Trophoblast cell (in vitro differentiated cells and primary cell): ENCODE data around the gene VHLL.

ENCODE experiments used
- DNase-seq, 2 donors: peaks; one replicate each; pipeline ENCODE4 v3.0.0-alpha.2; 2016
- H2AFZ ChIP-seq: 2 replicates; pipeline ENCODE4 v1.6.1; 2013; ENCODE audit warnings: low read length, moderate library complexity, mild to moderate bottlenecking; ENCODE audit not compliant: insufficient read depth, poor library complexity
- H2AK5ac ChIP-seq: 2 replicates; pipeline ENCODE4 v1.6.1; 2013; ENCODE audit warnings: mild to moderate bottlenecking, low read length
- H2BK120ac ChIP-seq: 2 replicates; pipeline ENCODE4 v1.6.1; 2013; ENCODE audit warnings: low read length, mild to moderate bottlenecking, moderate library complexity; ENCODE audit not compliant: insufficient read depth, poor library complexity
- H2BK12ac ChIP-seq: 2 replicates; pipeline ENCODE4 v1.6.1; 2013; ENCODE audit warnings: mild to moderate bottlenecking, low read length, moderate library complexity
- H2BK5ac ChIP-seq: 2 replicates; pipeline ENCODE4 v1.6.1; 2013; ENCODE audit warnings: low read length, low read depth, moderate library complexity, mild to moderate bottlenecking; ENCODE audit not compliant: poor library complexity
- H3K14ac ChIP-seq: 2 replicates; pipeline ENCODE4 v1.6.1; 2013; ENCODE audit warnings: mild to moderate bottlenecking, low read length
- H3K18ac ChIP-seq: 2 replicates; pipeline ENCODE4 v1.6.1; 2013; ENCODE audit warnings: mild to moderate bottlenecking, low read length
- H3K23ac ChIP-seq: 2 replicates; pipeline ENCODE4 v1.6.1; 2013; ENCODE audit warnings: low read length
- H3K27ac ChIP-seq: 2 replicates; pipeline ENCODE4 v1.5.1; 2013; ENCODE audit warnings: low read depth, mild to moderate bottlenecking, inconsistent platforms, low read length, moderate library complexity
- H3K27me3 ChIP-seq: 2 replicates; pipeline ENCODE4 v1.6.1; 2013; ENCODE audit warnings: inconsistent platforms, mild to moderate bottlenecking, low read length, moderate library complexity; ENCODE audit not compliant: insufficient read depth
- H3K36me3 ChIP-seq, 2 experiments: 1 replicate in 1 of 2; 2 replicates in 1 of 2; pipeline ENCODE4 v1.6.1; 2013; ENCODE audit warnings: low read length in 2 of 2, mild to moderate bottlenecking in 2 of 2, moderate library complexity in 1 of 2; ENCODE audit not compliant: insufficient read depth in 2 of 2, control insufficient read depth in 1 of 2
- H3K4ac ChIP-seq: 2 replicates; pipeline ENCODE4 v1.6.1; 2013; ENCODE audit warnings: low read depth, mild to moderate bottlenecking, low read length, moderate library complexity
- H3K4me1 ChIP-seq, 2 experiments: 1 replicate in 1 of 2; 2 replicates in 1 of 2; pipeline ENCODE4 v1.6.1; 2013; ENCODE audit warnings: low read length in 2 of 2, mild to moderate bottlenecking in 2 of 2, moderate library complexity in 1 of 2; ENCODE audit not compliant: insufficient read depth in 2 of 2, control insufficient read depth in 1 of 2
- H3K4me2 ChIP-seq: 2 replicates; pipeline ENCODE4 v1.6.1; 2013; ENCODE audit warnings: inconsistent platforms, mild to moderate bottlenecking, low read length, moderate library complexity
- H3K4me3 ChIP-seq: 2 replicates; pipeline ENCODE4 v1.5.1; 2013; ENCODE audit warnings: mild to moderate bottlenecking, low read depth, low read length, inconsistent platforms
- H3K79me1 ChIP-seq: one replicate; pipeline ENCODE4 v1.6.1; 2013; ENCODE audit warnings: low read length
- H3K79me2 ChIP-seq: 2 replicates; pipeline ENCODE4 v1.6.1; 2013; ENCODE audit warnings: low read length, mild to moderate bottlenecking; ENCODE audit not compliant: control insufficient read depth, insufficient read depth, poor library complexity
- H3K9ac ChIP-seq: 2 replicates; pipeline ENCODE4 v1.6.1; 2013; ENCODE audit warnings: mild to moderate bottlenecking, low read length
- H3K9me3 ChIP-seq: 2 replicates; pipeline ENCODE4 v1.6.1; 2013; ENCODE audit warnings: low read depth, mild to moderate bottlenecking, control low read depth, inconsistent platforms, low read length; ENCODE audit not compliant: insufficient read depth
- H4K12ac ChIP-seq: 2 replicates; pipeline ENCODE4 v1.6.1; 2013; ENCODE audit warnings: low read depth, mild to moderate bottlenecking, low read length, moderate library complexity
- H4K8ac ChIP-seq: 2 replicates; pipeline ENCODE4 v1.6.1; 2013; ENCODE audit warnings: low read depth, mild to moderate bottlenecking, low read length, moderate library complexity
- H4K91ac ChIP-seq: one replicate; pipeline ENCODE4 v1.6.1; 2013; ENCODE audit warnings: low read depth, mild to moderate bottlenecking, low read length, moderate library complexity
- WGBS: extraction: QIAGEN DNeasy Blood & Tissue Kit; methylation state at CpG from one replicate; pipeline ENCODE4 v1.1.7; 2013; ENCODE audit warnings: missing lambda C conversion rate; ENCODE audit not compliant: insufficient read length, insufficient coverage; ENCODE audit errors: extremely low coverage; 5-methylcytosine and 5-hydroxymethylcytosine counted together

The VHLL gene

DNA sequence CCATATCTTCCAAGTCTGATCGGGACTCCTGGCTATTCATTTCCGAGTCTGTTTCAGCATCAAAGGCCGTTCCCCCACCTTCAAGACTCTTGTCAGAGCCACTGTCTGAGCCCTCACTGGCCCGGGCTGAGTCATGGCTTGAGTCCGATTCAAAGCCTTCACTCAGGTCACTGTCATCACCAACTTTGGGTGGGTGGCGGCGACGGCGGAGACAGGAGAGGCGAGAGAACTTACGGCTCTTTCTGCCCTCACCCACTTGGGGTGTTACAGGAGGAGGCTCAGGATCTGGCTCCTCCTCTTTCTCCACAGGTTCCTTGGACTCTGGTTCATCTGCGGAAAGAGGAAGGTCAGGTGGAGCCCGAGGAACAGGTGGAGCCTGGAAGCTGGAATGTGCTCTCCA lies 33.1 kb downstream of the VHLL start:
- Histone ChIP-seq H2BK12ac (no peak overlapping the region), H3K4ac (no peak overlapping the region), H3K4me2 (no peak overlapping the region), H3K79me2 (no peaks in the 10 kb centered on the region), H3K27me3 (no peaks in the 10 kb centered on the region), H2BK5ac (no peak overlapping the region), H3K9me3 (no peaks in the 10 kb centered on the region), H4K12ac (no peak overlapping the region), H4K91ac (no peak overlapping the region), H2AK5ac (no peak overlapping the region), H3K79me1 (no peaks in the 10 kb centered on the region), H3K4me3 (no peak overlapping the region), H2BK120ac (no peak overlapping the region), H3K4me1 (no peaks in the 10 kb centered on the region), H3K14ac (no peak overlapping the region), H3K27ac (no peak overlapping the region), H3K18ac (no peak overlapping the region), H2AFZ (no peak overlapping the region), H3K23ac (no peak overlapping the region), H3K36me3 (peaks cover 68 to 76% of the 10 kb centered on the region in 2 experiments), H4K8ac (no peak overlapping the region), H3K9ac (no peak overlapping the region)
- no CpG with 5 or more reads among the region's 13 CpGs for WGBS
- no peak for DNase-seq

DNA sequence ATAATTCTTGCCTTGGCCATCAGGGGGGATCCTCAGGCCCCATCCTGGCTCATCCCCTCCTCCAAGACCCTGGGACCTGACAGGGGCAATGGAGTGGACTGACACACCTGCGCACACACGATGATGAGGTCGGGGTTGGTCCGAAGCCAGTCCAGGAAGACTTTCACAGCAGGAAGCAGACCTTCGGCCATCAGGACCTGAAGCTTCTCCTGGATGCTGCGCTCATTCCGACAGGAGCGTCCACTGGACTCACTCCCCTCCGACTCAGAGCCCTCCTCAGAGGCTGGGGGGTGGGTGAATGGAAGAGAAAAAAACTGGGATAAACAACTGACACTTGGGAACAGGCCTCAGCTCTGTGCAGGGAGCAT lies 35.8 kb downstream of the VHLL start:
- Histone ChIP-seq H3K9ac (no peak overlapping the region), H3K79me2 (no peaks in the 10 kb centered on the region), H3K79me1 (no peaks in the 10 kb centered on the region), H3K4me2 (no peak overlapping the region), H2BK12ac (no peak overlapping the region), H4K91ac (no peak overlapping the region), H2AK5ac (no peak overlapping the region), H3K4me1 (no peaks in the 10 kb centered on the region), H4K12ac (no peak overlapping the region), H3K18ac (no peak overlapping the region), H3K27ac (no peak overlapping the region), H3K36me3 (peaks cover 84 to 90% of the 10 kb centered on the region in 2 experiments), H3K4me3 (no peak overlapping the region), H3K27me3 (no peaks in the 10 kb centered on the region), H2BK120ac (no peak overlapping the region), H2BK5ac (no peak overlapping the region), H3K4ac (no peak overlapping the region), H2AFZ (no peak overlapping the region), H4K8ac (no peak overlapping the region), H3K23ac (no peak overlapping the region), H3K9me3 (no peaks in the 10 kb centered on the region), H3K14ac (no peak overlapping the region)
- DNase-seq, result no peak
- WGBS, result no CpG with 5 or more reads among the region's 9 CpGs

DNA sequence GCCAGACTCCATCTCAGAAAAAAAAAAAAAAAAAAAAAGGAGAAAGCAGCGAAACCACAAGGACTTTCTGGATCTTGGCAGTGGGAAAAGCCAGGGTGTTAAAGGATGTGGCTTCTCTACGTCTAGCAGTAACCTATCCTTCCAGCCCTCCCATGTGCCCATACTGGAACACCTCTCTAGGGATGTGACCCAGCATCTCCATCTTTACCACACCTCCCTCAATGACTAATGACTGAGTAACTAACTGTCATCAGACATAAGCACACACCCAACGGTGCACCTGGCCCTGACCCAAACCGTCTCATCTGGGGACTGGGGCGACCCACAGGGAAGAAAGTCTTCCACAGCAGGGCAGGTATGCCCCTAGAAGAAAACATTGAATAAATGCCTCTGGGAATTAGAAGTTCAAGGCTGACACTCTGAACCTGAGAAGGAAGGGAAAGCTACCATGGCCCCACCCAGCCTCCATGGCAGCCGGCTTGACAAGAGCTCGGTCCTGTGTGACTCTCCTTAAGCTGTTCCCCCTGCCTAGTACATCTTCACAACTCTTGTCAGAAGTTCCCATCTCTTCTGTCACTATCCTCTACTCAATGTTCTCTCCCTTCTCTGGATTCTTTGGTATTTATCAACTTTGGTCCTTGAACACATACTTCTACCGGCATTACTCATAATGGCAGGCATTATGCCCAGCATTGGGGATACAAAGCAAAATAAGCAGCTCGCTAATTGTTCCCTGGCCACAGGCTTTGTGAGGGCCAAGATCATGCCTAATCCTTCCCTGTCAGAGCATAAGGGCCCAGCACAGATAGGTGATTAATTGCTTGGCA lies 36.4 kb downstream of the VHLL start:
- H3K18ac ChIP-seq, result no peak overlapping the region
- no CpG with 5 or more reads among the region's 9 CpGs for WGBS

DNA sequence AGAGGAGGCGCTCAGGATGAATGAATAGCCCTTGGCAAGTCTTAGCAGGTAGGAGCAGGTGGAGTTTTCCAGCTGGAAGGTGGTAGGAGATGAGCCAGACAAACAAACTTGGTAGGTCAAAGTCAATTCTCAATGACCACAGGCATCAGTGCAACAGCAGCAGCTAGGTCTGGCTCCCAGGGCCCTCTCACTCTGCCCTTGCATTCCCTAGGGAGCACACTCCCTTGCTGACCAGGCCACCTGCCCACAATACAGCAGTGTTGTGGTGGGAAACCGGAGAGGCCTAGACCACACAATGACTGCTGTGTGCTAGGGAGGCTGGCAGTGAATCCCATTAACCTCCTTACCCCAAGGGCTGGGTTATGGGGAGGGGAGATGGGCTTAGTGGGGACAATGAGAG lies 38.2 kb downstream of the VHLL start:
- WGBS, result no CpG with 5 or more reads among the region's 2 CpGs
- no peak overlapping the region for H3K27ac ChIP-seq
- no peak for DNase-seq

More for the DNA sequence above, 36.4 kb downstream of the VHLL start:
- Histone ChIP-seq H4K91ac (no peak overlapping the region), H3K4me1 (no peaks in the 10 kb centered on the region), H3K9ac (no peak overlapping the region), H3K79me2 (no peaks in the 10 kb centered on the region), H3K27ac (no peak overlapping the region), H3K23ac (no peak overlapping the region), H3K9me3 (no peaks in the 10 kb centered on the region), H4K8ac (no peak overlapping the region), H2AFZ (no peak overlapping the region), H3K4me3 (no peak overlapping the region), H2BK5ac (no peak overlapping the region), H3K36me3 (peaks cover 82 to 90% of the 10 kb centered on the region in 2 experiments), H2BK12ac (no peak overlapping the region), H3K79me1 (no peaks in the 10 kb centered on the region), H3K27me3 (no peaks in the 10 kb centered on the region), H2AK5ac (no peak overlapping the region), H2BK120ac (no peak overlapping the region), H3K14ac (no peak overlapping the region), H3K4me2 (no peak overlapping the region), H3K4ac (no peak overlapping the region), H4K12ac (no peak overlapping the region)
- peak in 1 of 2 donors; percentile 47 for DNase-seq

More for the DNA sequence above, 38.2 kb downstream of the VHLL start:
- Histone ChIP-seq H2BK120ac (no peak overlapping the region), H2BK12ac (no peak overlapping the region), H4K12ac (no peak overlapping the region), H3K4me1 (no peaks in the 10 kb centered on the region), H4K8ac (no peak overlapping the region), H3K9ac (no peak overlapping the region), H3K27me3 (no peaks in the 10 kb centered on the region), H3K4ac (no peak overlapping the region), H3K79me1 (no peaks in the 10 kb centered on the region), H2AK5ac (no peak overlapping the region), H3K18ac (no peak overlapping the region), H3K14ac (no peak overlapping the region), H3K4me3 (no peak overlapping the region), H3K9me3 (no peaks in the 10 kb centered on the region), H3K79me2 (no peaks in the 10 kb centered on the region), H3K23ac (no peak overlapping the region), H2AFZ (no peak overlapping the region), H3K36me3 (peaks cover 75 to 87% of the 10 kb centered on the region in 2 experiments), H3K4me2 (no peak overlapping the region), H4K91ac (no peak overlapping the region), H2BK5ac (no peak overlapping the region)
